HuH-7 (cell line): ENCODE results near the gene KRTAP24-1.

Source experiments
- DNase-seq: peaks from one replicate; pipeline ENCODE4 v3.0.0; 2011; ENCODE audit warnings: low spot score

KRTAP24-1 gene

DNA sequence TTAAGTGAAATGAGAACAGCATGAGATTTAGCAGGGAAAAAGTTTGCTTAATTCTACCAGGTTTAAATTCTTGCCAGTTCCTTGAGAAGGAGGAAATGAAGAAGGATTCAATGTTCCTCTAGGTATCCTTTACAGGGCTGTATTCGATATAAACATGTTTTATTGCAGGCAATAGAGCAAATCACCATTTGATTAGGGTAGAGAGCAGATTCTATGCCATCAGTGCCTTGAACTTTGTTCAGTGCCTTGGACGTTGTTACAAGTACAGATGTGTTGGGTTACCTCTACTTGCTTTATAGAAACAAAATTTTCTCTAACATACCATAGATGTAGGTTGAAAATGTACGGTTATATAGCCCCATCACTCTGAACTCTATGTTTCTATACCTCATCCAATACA is 48.7 kb downstream of the KRTAP24-1 start:
- no peak for DNase-seq

DNA sequence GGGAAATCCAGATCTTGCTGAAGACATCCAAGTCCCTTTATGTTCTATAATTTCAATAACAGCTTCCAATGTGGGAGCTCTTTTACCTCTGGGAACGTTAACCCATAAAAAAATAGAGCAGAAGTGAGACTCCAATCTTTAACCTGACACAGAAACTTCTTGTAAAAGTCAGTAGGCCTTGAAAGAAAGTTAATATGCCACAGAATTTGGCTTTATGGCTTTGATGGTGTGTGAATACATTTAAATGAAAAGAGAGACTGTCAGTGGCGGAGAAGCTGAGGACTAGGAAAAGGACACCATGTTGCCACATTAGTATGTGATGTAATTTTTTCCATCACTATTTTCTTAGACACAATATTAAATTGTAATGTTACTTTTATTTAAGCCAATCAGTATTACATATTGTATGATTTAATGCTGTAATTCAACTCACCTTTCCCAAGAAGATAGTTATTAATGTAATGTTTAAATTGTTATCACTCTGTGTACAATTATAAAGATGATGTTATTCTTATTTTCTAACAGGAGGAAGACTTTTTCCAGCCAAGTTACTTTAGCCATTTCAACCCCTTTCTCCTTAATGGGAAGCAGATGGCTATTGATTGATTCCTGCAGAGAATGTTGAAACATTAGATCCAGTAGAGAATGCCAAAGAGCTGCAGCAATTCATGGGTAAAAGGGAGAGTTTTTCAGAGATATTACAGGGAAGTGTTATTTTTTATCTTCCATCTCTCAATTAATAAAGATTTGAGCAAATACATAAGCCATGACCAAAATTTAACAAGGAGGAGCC is 49.3 kb downstream of the KRTAP24-1 start:
- no peak for DNase-seq

DNA sequence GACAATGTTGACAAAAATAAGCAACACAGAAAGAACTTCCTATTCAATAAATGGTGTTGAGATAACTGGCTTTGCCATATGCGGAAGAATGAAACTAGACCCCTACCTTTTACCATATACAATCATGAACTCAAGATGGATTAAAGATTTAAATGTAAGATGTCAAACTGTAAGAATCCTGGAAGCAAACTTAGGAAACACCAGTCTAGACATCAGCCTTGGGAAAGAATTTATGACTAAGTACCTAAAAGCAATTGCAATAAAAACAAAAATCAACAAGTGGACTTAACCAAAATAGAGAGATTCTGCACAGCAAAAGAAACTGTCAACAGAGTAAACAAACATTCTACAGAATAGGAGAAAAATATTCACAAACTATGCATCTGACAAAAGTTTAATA is 50.7 kb downstream of the KRTAP24-1 start:
- DNase-seq = no peak
